GM19455 (cell line): ENCODE results near the gene ATP10A.

Source experiments
- ATAC-seq: cut with Tn5 transposase; IDR thresholded peaks from one replicate; pipeline ENCODE4 v1.9.1; 2021; ENCODE audit not compliant: unreplicated experiment

ATP10A gene

GRCh38 chr15:25687276-25687675 lies 175.9 kb downstream of the ATP10A start:
- no peak for ATAC-seq

GRCh38 chr15:25686780-25687179 lies 176.3 kb downstream of the ATP10A start:
- no peak for ATAC-seq

- ATAC-seq, result no peak
These were observed 178.4 kb downstream of the ATP10A start for GRCh38 chr15:25684521-25685431.

- no peak for ATAC-seq
These were observed 179.2 kb downstream of the ATP10A start for GRCh38 chr15:25683911-25684310.

GRCh38 chr15:25683415-25683814 lies 179.7 kb downstream of the ATP10A start:
- no peak for ATAC-seq

GRCh38 chr15:25682340-25682739 lies 180.8 kb downstream of the ATP10A start:
- no peak for ATAC-seq

- ATAC-seq, result no peak
These were observed 182.5 kb downstream of the ATP10A start for GRCh38 chr15:25680686-25681025.

GRCh38 chr15:25679964-25680685 lies 183.0 kb downstream of the ATP10A start:
- ATAC-seq, result no peak

GRCh38 chr15:25679492-25679891 lies 183.6 kb downstream of the ATP10A start:
- ATAC-seq, result no peak

- no peak for ATAC-seq
These were observed 184.6 kb downstream of the ATP10A start for GRCh38 chr15:25678500-25678855.

GRCh38 chr15:25677719-25678499 lies 185.2 kb downstream of the ATP10A start:
- ATAC-seq, result no peak

GRCh38 chr15:25676070-25676469 lies 187.1 kb downstream of the ATP10A start:
- no peak for ATAC-seq

GRCh38 chr15:25675396-25675795 lies 187.7 kb downstream of the ATP10A start:
- ATAC-seq, result no peak

- no peak for ATAC-seq
These were observed 188.2 kb downstream of the ATP10A start for GRCh38 chr15:25674913-25675312.

- no peak for ATAC-seq
These were observed 189.2 kb downstream of the ATP10A start for GRCh38 chr15:25673972-25674371.

- no peak for ATAC-seq
These were observed 189.8 kb downstream of the ATP10A start for GRCh38 chr15:25673351-25673750.

GRCh38 chr15:25671132-25671531 lies 192.0 kb downstream of the ATP10A start:
- no peak for ATAC-seq

- no peak for ATAC-seq
These were observed 192.5 kb downstream of the ATP10A start for GRCh38 chr15:25670621-25671020.

GRCh38 chr15:25670025-25670554 lies 193.0 kb downstream of the ATP10A start:
- no peak for ATAC-seq

GRCh38 chr15:25668901-25669300 lies 194.2 kb downstream of the ATP10A start:
- ATAC-seq, result no peak

- no peak for ATAC-seq
These were observed 194.8 kb downstream of the ATP10A start for GRCh38 chr15:25668236-25668795.
